K562 (cell line): Measurements from ENCODE around the gene LRRC38. TPM values are rescaled to one million over a fixed set of nuclear protein-coding genes. Genes with fewer than 3 reads are reported as not detected.

Source experiments
- ATAC-seq: fragments of 200-7000 bp; cut with Tn5 transposase; 3 replicates; pipeline ENCODE4 v1.9.1; 2020; ENCODE audit warnings: moderate library complexity
- BruUV-seq: library from RNA; stranded (reverse); fragments of 400-500 nt; replicated peaks from 2 replicates; lab custom pipeline; 2021; lab: Mats Ljungman, UMichigan
- CTCF ChIA-PET: fragments of 300-600 bp; formaldehyde crosslinking; extraction: SDS; loops from one replicate; lab custom pipeline; 2021; ENCODE audit warnings: low intra/inter-chr PET ratio; lab: Yijun Ruan, JAX
- POLR2A ChIA-PET: fragments of 300-600, 350-650 bp; sonication (Branson Sonifier 250); formaldehyde crosslinking; extraction: SDS; loops from one replicate; lab custom pipeline; 2021; ENCODE audit warnings: antibody characterized with exemption, inconsistent platforms; lab: Yijun Ruan, JAX
- DNase-seq, 4 experiments: peaks; one replicate each; pipeline versions ENCODE4 v3.0.0 to v3.0.0-alpha.2; 2011 to 2018; ENCODE audit warnings: low spot score in 3 of 4, mixed read lengths in 3 of 4; ENCODE audit errors: extremely low read depth in 1 of 4
- FAIRE-seq: peaks from 2 replicates; lab custom pipeline; 2011; peaks lifted over from hg19 to GRCh38; lab: Jason Lieb, UNC
- H2AFZ ChIP-seq: 2 replicates; pipeline ENCODE4 v1.6.0; 2011; ENCODE audit warnings: low read depth, low read length, control low read depth, inconsistent platforms
- H3K27ac ChIP-seq: fragments of 200-600 bp; 3 replicates; pipeline ENCODE4 v1.8.0; 2011; ENCODE audit warnings: low read depth, mild to moderate bottlenecking, control low read depth, inconsistent platforms, low read length, moderate library complexity, mixed read lengths; ENCODE audit errors: extremely low read depth
- H3K27me3 ChIP-seq, 2 experiments: fragments of 300-600 bp in 1 of 2; 2 replicates in 1 of 2; 3 replicates in 1 of 2; pipeline versions ENCODE4 v1.6.0 to v1.8.0; 2011; ENCODE audit warnings: inconsistent platforms in 2 of 2, low read length in 2 of 2, mild to moderate bottlenecking in 1 of 2, mixed read lengths in 1 of 2, moderate library complexity in 1 of 2; ENCODE audit not compliant: control insufficient read depth in 2 of 2, insufficient read depth in 2 of 2
- H3K36me3 ChIP-seq: fragments of 300-600 bp; 3 replicates; pipeline ENCODE4 v1.8.0; 2011; ENCODE audit warnings: mild to moderate bottlenecking, low read length, inconsistent platforms; ENCODE audit not compliant: control insufficient read depth, insufficient read depth
- H3K4me1 ChIP-seq, 2 experiments: fragments of 200-600 bp in 1 of 2; replicated peaks in 1 of 2; 2 replicates in 1 of 2; 3 replicates in 1 of 2; pipeline versions ENCODE4 v1.5.1 to v1.8.0; 2011; ENCODE audit warnings: inconsistent platforms in 2 of 2, low read length in 2 of 2, mild to moderate bottlenecking in 1 of 2, mixed read lengths in 1 of 2, moderate library complexity in 1 of 2; ENCODE audit not compliant: control insufficient read depth in 2 of 2, insufficient read depth in 2 of 2
- H3K4me2 ChIP-seq: 2 replicates; pipeline ENCODE4 v1.6.1; 2011; ENCODE audit warnings: low read length, control low read depth, inconsistent platforms, mixed read lengths; ENCODE audit not compliant: insufficient read depth
- H3K4me3 ChIP-seq: fragments of 200-600 bp; sonication (generic), shearing (Covaris generic); 2 replicates; pipeline ENCODE4 v1.5.1; 2016; ENCODE audit warnings: control low read depth, inconsistent platforms
- H3K79me2 ChIP-seq: fragments of 200-600 bp; 3 replicates; pipeline ENCODE4 v1.8.0; 2011; ENCODE audit warnings: low read length, inconsistent platforms; ENCODE audit not compliant: control insufficient read depth, insufficient read depth
- H3K9ac ChIP-seq, 2 experiments: 2 replicates each; pipeline versions ENCODE4 v1.6.0 to v1.6.1; 2011; ENCODE audit warnings: low read depth in 2 of 2, low read length in 2 of 2, control low read depth in 1 of 2, inconsistent platforms in 1 of 2, mild to moderate bottlenecking in 1 of 2, mixed read lengths in 1 of 2; ENCODE audit not compliant: insufficient read depth in 1 of 2
- H3K9me1 ChIP-seq: one replicate; pipeline ENCODE4 v1.6.0; 2011; ENCODE audit warnings: inconsistent platforms, mild to moderate bottlenecking, low read length, moderate library complexity; ENCODE audit not compliant: control insufficient read depth, insufficient read depth
- H3K9me3 ChIP-seq: replicated peaks from 2 replicates; pipeline ENCODE4 v1.5.1; 2011; ENCODE audit warnings: low read depth, low read length, inconsistent platforms; ENCODE audit not compliant: control insufficient read depth, insufficient read depth
- H4K20me1 ChIP-seq: replicated peaks from 2 replicates; pipeline ENCODE4 v1.6.1; 2011; ENCODE audit warnings: low read length, inconsistent platforms, mixed read lengths; ENCODE audit not compliant: control insufficient read depth, insufficient read depth
- DDX20 ChIP-seq: fragments of 450-650 bp; IDR thresholded peaks from 2 replicates; pipeline ENCODE4 v1.6.1; 2016; ENCODE audit warnings: missing genetic modification characterization, low read depth, mild to moderate bottlenecking, missing compliant biosample characterization, moderate library complexity
- KAT2B ChIP-seq: IDR thresholded peaks from one replicate; pipeline ENCODE4 v1.6.1; 2012; ENCODE audit warnings: low read depth, mild to moderate bottlenecking, control low read depth, inconsistent platforms, low read length, moderate library complexity
- MEF2D ChIP-seq: conservative IDR thresholded peaks from 2 replicates; pipeline ENCODE4 v1.6.1; 2016; ENCODE audit warnings: low read depth, missing genetic modification characterization, missing compliant biosample characterization
- MTA2 ChIP-seq: fragments of 450-650 bp; IDR thresholded peaks from 2 replicates; pipeline ENCODE4 v1.6.1; 2016; ENCODE audit warnings: low read depth
- RBM17 ChIP-seq: fragments of 200-400 bp; formaldehyde crosslinking; IDR thresholded peaks from 2 replicates; pipeline ENCODE4 v1.6.1; 2017; ENCODE audit warnings: low read depth, mild to moderate bottlenecking, low read length, borderline replicate concordance
- RBM39 ChIP-seq: fragments of 200-400 bp; formaldehyde crosslinking; optimal IDR thresholded peaks from 2 replicates; pipeline ENCODE3; 2018; ENCODE audit warnings: low read depth, low read length
- SRF ChIP-seq, 2 experiments: fragments of 250-450, 450-650 bp in 1 of 2; sonication (Bioruptor Pico) in 1 of 2; sonication (generic) in 1 of 2; formaldehyde crosslinking; IDR thresholded peaks; 2 replicates each; pipeline versions ENCODE4 v1.5.0 to v1.5.1; 2020 to 2022; ENCODE audit warnings: mild to moderate bottlenecking in 1 of 2, missing genetic modification reagents in 1 of 2
- TGIF2 ChIP-seq: sonication (generic); formaldehyde crosslinking; IDR thresholded peaks from 2 replicates; pipeline ENCODE4 v1.8.1; 2022; ENCODE audit warnings: mild to moderate bottlenecking, missing genetic modification reagents, moderate library complexity
- ZNF212 ChIP-seq: fragments of 450-650 bp; formaldehyde crosslinking; IDR thresholded peaks from 2 replicates; pipeline ENCODE4 v1.4.0; 2020; ENCODE audit warnings: mild to moderate bottlenecking
- ZNF224 ChIP-seq: sonication (generic); formaldehyde crosslinking; IDR thresholded peaks from 2 replicates; pipeline ENCODE4 v1.8.0; 2022; ENCODE audit warnings: mild to moderate bottlenecking, missing genetic modification reagents
- ZNF274 ChIP-seq: IDR thresholded peaks from 2 replicates; pipeline ENCODE4 v1.6.1; 2011; ENCODE audit warnings: low read depth, mild to moderate bottlenecking, low read length, moderate library complexity, borderline replicate concordance
- ZNF445 ChIP-seq: fragments of 250-450 bp; sonication (Bioruptor Pico); IDR thresholded peaks from 2 replicates; pipeline ENCODE4 v1.4.0; 2020; ENCODE audit warnings: low read depth, mild to moderate bottlenecking, moderate library complexity
- ZNF586 ChIP-seq: fragments of 450-650 bp; formaldehyde crosslinking; conservative IDR thresholded peaks from 2 replicates; pipeline ENCODE4 v1.4.0; 2020; ENCODE audit warnings: mild to moderate bottlenecking, moderate library complexity
- ZNF717 ChIP-seq: fragments of 250-450 bp; sonication (Bioruptor Pico); IDR thresholded peaks from 2 replicates; pipeline ENCODE4 v1.5.0; 2021
- ZNF77 ChIP-seq: fragments of 250-450 bp; sonication (Bioruptor Pico); IDR thresholded peaks from 2 replicates; pipeline ENCODE4 v1.5.0; 2020
- ZSCAN32 ChIP-seq: fragments of 450-650 bp; formaldehyde crosslinking; IDR thresholded peaks from 2 replicates; pipeline ENCODE4 v1.4.0; 2020; ENCODE audit warnings: mild to moderate bottlenecking, moderate library complexity
- WGBS: fragments of 100-300 bp; shearing (Covaris generic); methylation state at CpG from one replicate; pipeline ENCODE4 v1.1.6; 2016; ENCODE audit warnings: low coverage, mixed read lengths; ENCODE audit not compliant: insufficient coverage; ENCODE audit errors: missing lambda C conversion rate; 5-methylcytosine and 5-hydroxymethylcytosine counted together
- in situ Hi-C: fragments of 300-500 bp; cut with MboI; formaldehyde crosslinking; loops from 4 replicates; pipeline ENCODE4 v1.15.0; 2018; ENCODE audit warnings: inconsistent platforms, mixed read lengths
- intact Hi-C: fragments of 100-400 bp; cut with micrococcal nuclease; formaldehyde crosslinking; loops from 2 replicates; pipeline ENCODE4 v1.14.2; 2022
- polyA plus RNA-seq, 8 experiments: library from polyadenylated mRNA; depleted of rRNA in 4 of 8; stranded (reverse) in 5 of 8; unstranded in 3 of 8; fragments of >200 nt; fragmentation: Nextera tagmentation in 2 of 8; fragmentation: Illumina TruSeq in 1 of 8; extraction: Ambion mirVana in 2 of 8; extraction: Trizol in 1 of 8; gene quantifications; 2 replicates each; pipeline versions ENCODE4 v1.2.1 to v1.2.3, GENCODE V29; 2011 to 2014; ENCODE audit warnings: inconsistent platforms in 1 of 8, missing spikeins in 1 of 8
- total RNA-seq, 7 experiments: library from RNA; depleted of rRNA in 6 of 7; stranded (reverse); fragments of >200 nt in 6 of 7; fragmentation: Illumina TruSeq in 2 of 7; extraction: Trizol in 2 of 7; gene quantifications; 2 replicates each; pipeline versions ENCODE4 v1.2.1 to v1.2.3, GENCODE V29; 2011 to 2021; ENCODE audit warnings: low replicate concordance in 1 of 7
- TF ChIP-seq, protein P1 (sequence below), 2 experiments: fragments of 150-350 bp in 1 of 2; IDR thresholded peaks; 2 replicates each; pipeline ENCODE4 v1.6.1; 2012 to 2016; ENCODE audit warnings: low read depth in 2 of 2, low read length in 2 of 2, mild to moderate bottlenecking in 1 of 2, moderate library complexity in 1 of 2
- TF ChIP-seq, protein P2 (sequence below): fragments of 250-450 bp; sonication (Bioruptor Pico); IDR thresholded peaks from 2 replicates; pipeline ENCODE4 v1.5.1; 2021; ENCODE audit warnings: mild to moderate bottlenecking

The LRRC38 gene
- total and polyA plus RNA-seq, 9 of the 15 experiments (the other 6 are each of a cell fraction or from before 2014, with no cell fraction given): not detected

DNA sequence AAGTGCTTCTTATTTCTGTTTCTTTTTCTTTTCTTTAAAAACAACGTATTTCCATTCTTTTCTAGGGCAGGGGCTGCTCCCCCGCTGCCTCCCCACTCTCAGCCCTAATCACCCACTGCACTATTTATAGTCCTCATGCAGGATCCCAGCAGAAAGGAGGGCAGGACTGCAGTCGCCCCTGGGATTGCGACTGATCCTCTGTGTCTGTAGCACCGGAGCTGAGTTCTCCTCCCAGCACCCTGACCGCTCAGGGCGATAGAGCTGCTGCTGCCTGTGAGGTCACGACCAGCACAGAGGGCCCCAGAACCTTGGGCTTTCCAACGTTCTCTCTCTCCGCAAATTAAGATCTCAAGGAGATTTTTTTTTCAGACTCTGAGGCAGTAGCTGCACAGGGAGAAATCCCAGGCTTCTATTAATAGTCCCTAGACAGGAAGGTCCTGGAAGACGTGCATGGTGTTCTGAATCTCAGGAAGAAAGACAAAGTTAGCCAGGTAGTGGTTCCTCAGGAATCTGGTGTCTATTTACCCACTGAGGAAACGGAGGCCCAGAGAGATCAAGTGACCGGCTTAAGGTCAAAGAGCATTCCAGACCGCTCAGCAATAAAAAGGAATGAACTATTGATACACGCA, 56.8 kb downstream of the LRRC38 start (continued):
- TF ChIP-seq, protein P1, sequence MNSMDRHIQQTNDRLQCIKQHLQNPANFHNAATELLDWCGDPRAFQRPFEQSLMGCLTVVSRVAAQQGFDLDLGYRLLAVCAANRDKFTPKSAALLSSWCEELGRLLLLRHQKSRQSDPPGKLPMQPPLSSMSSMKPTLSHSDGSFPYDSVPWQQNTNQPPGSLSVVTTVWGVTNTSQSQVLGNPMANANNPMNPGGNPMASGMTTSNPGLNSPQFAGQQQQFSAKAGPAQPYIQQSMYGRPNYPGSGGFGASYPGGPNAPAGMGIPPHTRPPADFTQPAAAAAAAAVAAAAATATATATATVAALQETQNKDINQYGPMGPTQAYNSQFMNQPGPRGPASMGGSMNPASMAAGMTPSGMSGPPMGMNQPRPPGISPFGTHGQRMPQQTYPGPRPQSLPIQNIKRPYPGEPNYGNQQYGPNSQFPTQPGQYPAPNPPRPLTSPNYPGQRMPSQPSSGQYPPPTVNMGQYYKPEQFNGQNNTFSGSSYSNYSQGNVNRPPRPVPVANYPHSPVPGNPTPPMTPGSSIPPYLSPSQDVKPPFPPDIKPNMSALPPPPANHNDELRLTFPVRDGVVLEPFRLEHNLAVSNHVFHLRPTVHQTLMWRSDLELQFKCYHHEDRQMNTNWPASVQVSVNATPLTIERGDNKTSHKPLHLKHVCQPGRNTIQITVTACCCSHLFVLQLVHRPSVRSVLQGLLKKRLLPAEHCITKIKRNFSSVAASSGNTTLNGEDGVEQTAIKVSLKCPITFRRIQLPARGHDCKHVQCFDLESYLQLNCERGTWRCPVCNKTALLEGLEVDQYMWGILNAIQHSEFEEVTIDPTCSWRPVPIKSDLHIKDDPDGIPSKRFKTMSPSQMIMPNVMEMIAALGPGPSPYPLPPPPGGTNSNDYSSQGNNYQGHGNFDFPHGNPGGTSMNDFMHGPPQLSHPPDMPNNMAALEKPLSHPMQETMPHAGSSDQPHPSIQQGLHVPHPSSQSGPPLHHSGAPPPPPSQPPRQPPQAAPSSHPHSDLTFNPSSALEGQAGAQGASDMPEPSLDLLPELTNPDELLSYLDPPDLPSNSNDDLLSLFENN (IDR thresholded peaks at IDR 0.05; ENCODE audit: low read depth in 2 of 2, low read length in 2 of 2): no peak
- TF ChIP-seq RBM39: no peak
- TF ChIP-seq KAT2B: no peak
- no peak for TF ChIP-seq DDX20 (tag)
- no peak for TF ChIP-seq RBM17
- TF ChIP-seq ZNF224 (CRISPR knock-in tag): no peak
- TF ChIP-seq, all 486 proteins: peak for 0

DNA sequence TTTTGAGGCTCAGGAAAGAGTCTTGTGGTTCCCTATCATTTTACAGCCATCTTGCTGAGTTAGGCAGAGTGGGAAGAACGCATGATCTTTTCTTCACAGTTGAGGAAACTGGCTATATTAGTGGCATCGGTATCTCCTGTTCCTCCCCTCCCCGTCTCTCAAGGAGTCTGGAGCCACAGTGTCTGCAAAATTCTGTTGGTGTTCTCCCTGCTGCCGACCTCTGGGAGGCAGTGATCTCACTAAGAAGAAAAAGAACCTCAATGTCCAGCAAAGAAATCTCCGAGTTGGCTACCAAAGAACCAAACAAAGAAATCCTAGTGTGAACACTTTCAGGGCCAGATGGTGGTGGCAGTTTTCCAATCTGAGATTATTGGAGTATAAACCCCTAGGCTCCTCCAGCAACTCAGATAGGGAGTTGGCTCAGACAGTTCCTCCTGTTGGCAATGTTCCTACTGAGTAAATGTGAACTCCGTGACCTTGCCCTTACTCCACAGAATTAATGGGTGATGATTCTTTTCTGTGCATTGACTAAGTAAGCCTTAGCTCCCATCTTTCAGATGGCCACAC, 62.3 kb downstream of the LRRC38 start:
- Histone ChIP-seq H3K27ac (no peak overlapping the region), H3K79me2 (no peaks in the 10 kb centered on the region), H3K4me2 (no peak overlapping the region), H3K9me1 (no peaks in the 10 kb centered on the region), H3K9me3 (no peaks in the 10 kb centered on the region), H3K36me3 (no peaks in the 10 kb centered on the region), H3K9ac (no peak overlapping the region), H3K4me3 (no peak overlapping the region), H2AFZ (no peak overlapping the region), H3K4me1 (no peaks in the 10 kb centered on the region; a peak in 1 of 5 replicates), H4K20me1 (no peaks in the 10 kb centered on the region), H3K27me3 (peaks cover 0 to 6% of the 10 kb centered on the region in 2 experiments; a peak in 1 of 5 replicates)
- ChIA-PET CTCF (no interaction called here), POLR2A (no interaction called here)
- no peak for DNase-seq
- FAIRE-seq: no peak
- WGBS: under 1% methylated on average over 6 of the region's 6 CpGs
- no peak for ATAC-seq
- in situ Hi-C loops (no loop called here), intact Hi-C loops (no loop called here)
- BruUV-seq: no TSS peak
- TF ChIP-seq ZNF586 (no peak), MTA2 (no peak), ZNF717 (CRISPR knock-in tag) (no peak), ZNF445 (CRISPR knock-in tag) (no peak), ZNF77 (CRISPR knock-in tag) (no peak), SRF (CRISPR knock-in tag; IDR thresholded peaks at IDR 0.05) (no peak), ZNF212 (CRISPR knock-in tag) (no peak), ZSCAN32 (CRISPR knock-in tag) (no peak), MEF2D (tag) (no peak), ZNF274 (no peak), TGIF2 (CRISPR knock-in tag) (no peak)
- TF ChIP-seq, protein P2, sequence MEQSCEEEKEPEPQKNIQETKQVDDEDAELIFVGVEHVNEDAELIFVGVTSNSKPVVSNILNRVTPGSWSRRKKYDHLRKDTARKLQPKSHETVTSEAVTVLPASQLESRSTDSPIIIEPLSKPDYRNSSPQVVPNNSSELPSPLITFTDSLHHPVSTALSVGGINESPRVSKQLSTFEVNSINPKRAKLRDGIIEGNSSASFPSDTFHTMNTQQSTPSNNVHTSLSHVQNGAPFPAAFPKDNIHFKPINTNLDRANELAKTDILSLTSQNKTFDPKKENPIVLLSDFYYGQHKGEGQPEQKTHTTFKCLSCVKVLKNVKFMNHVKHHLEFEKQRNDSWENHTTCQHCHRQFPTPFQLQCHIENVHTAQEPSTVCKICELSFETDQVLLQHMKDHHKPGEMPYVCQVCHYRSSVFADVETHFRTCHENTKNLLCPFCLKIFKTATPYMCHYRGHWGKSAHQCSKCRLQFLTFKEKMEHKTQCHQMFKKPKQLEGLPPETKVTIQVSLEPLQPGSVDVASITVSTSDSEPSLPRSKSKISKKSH: no peak
